H9 (cell line): ENCODE measurements around the gene PREX1. TPM values are rescaled to one million over a fixed set of nuclear protein-coding genes. Genes with fewer than 3 reads are reported as not detected.

Source experiments
- DNase-seq: peaks from one replicate; pipeline ENCODE4 v3.0.0-alpha.2; 2017
- H2AFZ ChIP-seq: one replicate; pipeline ENCODE4 v1.6.1; 2013; ENCODE audit warnings: mild to moderate bottlenecking, low read length, control low read depth, moderate library complexity
- H2AK5ac ChIP-seq: 2 replicates; pipeline ENCODE4 v1.6.1; 2013; ENCODE audit warnings: low read length, control low read depth, mixed read lengths; ENCODE audit not compliant: insufficient read length
- H2BK120ac ChIP-seq: one replicate; pipeline ENCODE4 v1.6.1; 2013; ENCODE audit warnings: low read depth, mild to moderate bottlenecking, low read length, control low read depth, inconsistent platforms; ENCODE audit not compliant: poor library complexity, severe bottlenecking
- H2BK12ac ChIP-seq: 2 replicates; pipeline ENCODE4 v1.6.1; 2013; ENCODE audit warnings: low read length, control low read depth, mixed read lengths, low read depth; ENCODE audit not compliant: insufficient read length
- H2BK15ac ChIP-seq: 2 replicates; pipeline ENCODE4 v1.6.1; 2013; ENCODE audit warnings: low read depth, low read length, control low read depth
- H2BK20ac ChIP-seq: one replicate; pipeline ENCODE4 v1.6.1; 2013; ENCODE audit warnings: low read depth, mild to moderate bottlenecking, low read length, control low read depth, inconsistent platforms; ENCODE audit not compliant: poor library complexity, severe bottlenecking
- H2BK5ac ChIP-seq: 2 replicates; pipeline ENCODE4 v1.6.1; 2013; ENCODE audit warnings: low read length, control low read depth, mixed read lengths; ENCODE audit not compliant: insufficient read length
- H3K14ac ChIP-seq: 2 replicates; pipeline ENCODE4 v1.6.1; 2013; ENCODE audit warnings: low read length, control low read depth; ENCODE audit not compliant: insufficient read depth
- H3K18ac ChIP-seq: 2 replicates; pipeline ENCODE4 v1.6.1; 2013; ENCODE audit warnings: low read depth, mild to moderate bottlenecking, mixed read lengths, low read length, control low read depth; ENCODE audit not compliant: insufficient read length
- H3K23ac ChIP-seq: 2 replicates; pipeline ENCODE4 v1.6.1; 2013; ENCODE audit warnings: low read length, control low read depth, mixed read lengths, low read depth; ENCODE audit not compliant: insufficient read length
- H3K23me2 ChIP-seq: 2 replicates; pipeline ENCODE4 v1.6.1; 2013; ENCODE audit warnings: low read depth, mild to moderate bottlenecking, mixed read lengths, low read length, control low read depth; ENCODE audit not compliant: insufficient read length, poor library complexity, severe bottlenecking
- H3K27ac ChIP-seq: 2 replicates; pipeline ENCODE4 v1.5.1; 2013; ENCODE audit warnings: low read length, control low read depth, mixed read lengths, low read depth; ENCODE audit not compliant: insufficient read length
- H3K27me3 ChIP-seq: 2 replicates; pipeline ENCODE4 v1.6.1; 2013; ENCODE audit warnings: low read length, control low read depth, inconsistent platforms; ENCODE audit not compliant: insufficient read depth
- H3K4ac ChIP-seq: 2 replicates; pipeline ENCODE4 v1.6.1; 2013; ENCODE audit warnings: low read depth, mild to moderate bottlenecking, control low read depth, inconsistent platforms, low read length, moderate library complexity
- H3K4me1 ChIP-seq: 2 replicates; pipeline ENCODE4 v1.6.1; 2013; ENCODE audit warnings: low read length, control low read depth, inconsistent platforms; ENCODE audit not compliant: insufficient read depth
- H3K4me2 ChIP-seq: 2 replicates; pipeline ENCODE4 v1.6.1; 2013; ENCODE audit warnings: low read length, control low read depth, mixed read lengths; ENCODE audit not compliant: insufficient read length, insufficient read depth
- H3K56ac ChIP-seq: 2 replicates; pipeline ENCODE4 v1.6.1; 2013; ENCODE audit warnings: low read depth, mild to moderate bottlenecking, mixed read lengths, low read length, control low read depth; ENCODE audit not compliant: insufficient read length
- H3K79me1 ChIP-seq: 2 replicates; pipeline ENCODE4 v1.6.1; 2013; ENCODE audit warnings: low read depth, mild to moderate bottlenecking, moderate library complexity, low read length, control low read depth, inconsistent platforms; ENCODE audit not compliant: insufficient read depth, poor library complexity, severe bottlenecking
- H3K79me2 ChIP-seq: 2 replicates; pipeline ENCODE4 v1.6.1; 2013; ENCODE audit warnings: low read length, control low read depth, inconsistent platforms; ENCODE audit not compliant: insufficient read depth
- H3K9ac ChIP-seq: 2 replicates; pipeline ENCODE4 v1.6.1; 2013; ENCODE audit warnings: low read length, control low read depth, mixed read lengths; ENCODE audit not compliant: insufficient read length; ENCODE audit errors: extremely low read depth
- H3K9me3 ChIP-seq: one replicate; pipeline ENCODE4 v1.6.1; 2013; ENCODE audit warnings: low read depth, low read length, inconsistent platforms; ENCODE audit not compliant: control insufficient read depth
- H3T11ph ChIP-seq: one replicate; pipeline ENCODE4 v1.6.1; 2013; ENCODE audit warnings: mild to moderate bottlenecking, low read length, control low read depth, inconsistent platforms
- H4K20me1 ChIP-seq: one replicate; pipeline ENCODE4 v1.6.1; 2013; ENCODE audit not compliant: control insufficient read depth, insufficient read length, insufficient read depth
- H4K5ac ChIP-seq: 2 replicates; pipeline ENCODE4 v1.6.1; 2013; ENCODE audit warnings: low read depth, mild to moderate bottlenecking, mixed read lengths, low read length, control low read depth; ENCODE audit not compliant: insufficient read length
- H4K8ac ChIP-seq: replicated peaks from 2 replicates; pipeline ENCODE4 v1.6.1; 2013; ENCODE audit warnings: low read length, control low read depth, mixed read lengths, low read depth; ENCODE audit not compliant: insufficient read length
- H4K91ac ChIP-seq: 2 replicates; pipeline ENCODE4 v1.6.1; 2013; ENCODE audit warnings: low read depth, mild to moderate bottlenecking, moderate library complexity, mixed read lengths, low read length, control low read depth; ENCODE audit not compliant: insufficient read length
- H3K27ac Mint-ChIP-seq, 3 experiments: 2 replicates in 2 of 3; 3 replicates in 1 of 3; pipeline ENCODE4 v1.8.0; 2020 to 2021; ENCODE audit warnings: mixed read lengths in 3 of 3, mild to moderate bottlenecking in 1 of 3, moderate library complexity in 1 of 3
- H3K27me3 Mint-ChIP-seq: 2 replicates; pipeline ENCODE4 v1.8.0; 2021; ENCODE audit warnings: low read depth, mild to moderate bottlenecking, moderate library complexity, mixed read lengths
- H3K36me3 Mint-ChIP-seq, 3 experiments: 2 replicates in 2 of 3; 3 replicates in 1 of 3; pipeline ENCODE4 v1.8.0; 2020 to 2021; ENCODE audit warnings: low read depth in 3 of 3, mixed read lengths in 3 of 3; ENCODE audit not compliant: insufficient read depth in 1 of 3
- H3K4me1 Mint-ChIP-seq, 2 experiments: 2 replicates each; pipeline ENCODE4 v1.8.0; 2020; ENCODE audit warnings: mixed read lengths in 2 of 2
- H3K4me3 Mint-ChIP-seq, 2 experiments: 2 replicates in 1 of 2; 3 replicates in 1 of 2; pipeline ENCODE4 v1.8.0; 2020 to 2021; ENCODE audit warnings: mild to moderate bottlenecking in 2 of 2, mixed read lengths in 2 of 2, moderate library complexity in 1 of 2
- H3K9me3 Mint-ChIP-seq, 2 experiments: 2 replicates in 1 of 2; 3 replicates in 1 of 2; pipeline ENCODE4 v1.8.0; 2020; ENCODE audit warnings: mild to moderate bottlenecking in 2 of 2, mixed read lengths in 2 of 2, moderate library complexity in 1 of 2
- WGBS: extraction: QIAGEN DNeasy Blood & Tissue Kit; methylation state at CpG from one replicate; pipeline ENCODE4 v1.1.7; 2013; ENCODE audit warnings: missing lambda C conversion rate, low lambda C conversion rate, mixed read lengths; ENCODE audit not compliant: insufficient read length; ENCODE audit errors: extremely low coverage; 5-methylcytosine and 5-hydroxymethylcytosine counted together
- total RNA-seq: library from RNA; stranded (reverse); gene quantifications from 2 replicates; pipeline ENCODE4 v1.2.1, GENCODE V29; 2021
- TF ChIP-seq, protein P1 (sequence below): fragments of 200-600 bp; sonication (generic); conservative IDR thresholded peaks from 3 replicates; pipeline ENCODE4 v1.8.0; 2021; ENCODE audit warnings: antibody characterized with exemption, mild to moderate bottlenecking

PREX1 gene
- total RNA-seq, 1 experiment from 2014 or later, result 6.6 TPM

DNA sequence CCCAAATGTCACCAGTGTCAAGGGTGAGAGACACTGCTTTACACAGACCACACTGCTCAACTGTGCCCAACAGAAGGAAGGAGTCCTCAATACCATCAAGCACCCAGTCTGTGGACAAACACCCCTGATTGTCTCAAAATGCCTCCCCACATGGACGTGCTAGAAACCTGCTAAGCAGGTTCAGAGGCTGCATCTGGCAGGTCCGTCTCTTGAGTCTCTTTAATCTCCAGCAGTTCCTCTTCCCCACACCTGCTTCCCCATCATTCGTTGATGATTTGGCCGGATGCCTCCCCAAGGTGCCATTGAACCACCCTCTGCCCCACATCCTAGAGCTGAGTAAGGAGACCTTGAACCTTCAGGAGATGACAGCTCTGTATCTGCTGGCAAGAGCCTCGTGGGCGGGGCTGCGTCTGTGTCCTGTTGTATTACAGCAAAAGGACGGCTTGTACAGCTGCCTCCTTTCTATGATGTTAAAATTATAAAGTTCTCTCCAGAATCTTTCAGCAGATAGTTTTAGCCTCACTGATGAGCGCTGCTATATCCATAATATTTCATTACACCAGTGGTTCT lies 179.2 kb downstream of the PREX1 start:
- Mint-ChIP-seq H3K27ac (peak overlapping the region in 1 of 3 experiments; percentile 20; a peak in 2 of 7 replicates), H3K4me1 (no peaks in the 10 kb centered on the region), H3K36me3 (peaks cover 6 to 13% (median 12%) of the 10 kb centered on the region in 3 experiments; a peak in 6 of 7 replicates), H3K4me3 (no peak overlapping the region), H3K27me3 (no peaks in the 10 kb centered on the region), H3K9me3 (no peaks in the 10 kb centered on the region)
- H3K4me1 ChIP-seq, result no peaks in the 10 kb centered on the region
- H3K14ac ChIP-seq, result no peak overlapping the region
- no peaks in the 10 kb centered on the region for H3K27me3 ChIP-seq
- H3K18ac ChIP-seq, result no peak overlapping the region
- no peaks in the 10 kb centered on the region for H3K79me2 ChIP-seq
- no peaks in the 10 kb centered on the region for H3K9me3 ChIP-seq
- WGBS, result no CpG with 5 or more reads among the region's 9 CpGs
- no peak overlapping the region for H3T11ph ChIP-seq
- no peak overlapping the region for H4K8ac ChIP-seq
- TF ChIP-seq, protein P1, sequence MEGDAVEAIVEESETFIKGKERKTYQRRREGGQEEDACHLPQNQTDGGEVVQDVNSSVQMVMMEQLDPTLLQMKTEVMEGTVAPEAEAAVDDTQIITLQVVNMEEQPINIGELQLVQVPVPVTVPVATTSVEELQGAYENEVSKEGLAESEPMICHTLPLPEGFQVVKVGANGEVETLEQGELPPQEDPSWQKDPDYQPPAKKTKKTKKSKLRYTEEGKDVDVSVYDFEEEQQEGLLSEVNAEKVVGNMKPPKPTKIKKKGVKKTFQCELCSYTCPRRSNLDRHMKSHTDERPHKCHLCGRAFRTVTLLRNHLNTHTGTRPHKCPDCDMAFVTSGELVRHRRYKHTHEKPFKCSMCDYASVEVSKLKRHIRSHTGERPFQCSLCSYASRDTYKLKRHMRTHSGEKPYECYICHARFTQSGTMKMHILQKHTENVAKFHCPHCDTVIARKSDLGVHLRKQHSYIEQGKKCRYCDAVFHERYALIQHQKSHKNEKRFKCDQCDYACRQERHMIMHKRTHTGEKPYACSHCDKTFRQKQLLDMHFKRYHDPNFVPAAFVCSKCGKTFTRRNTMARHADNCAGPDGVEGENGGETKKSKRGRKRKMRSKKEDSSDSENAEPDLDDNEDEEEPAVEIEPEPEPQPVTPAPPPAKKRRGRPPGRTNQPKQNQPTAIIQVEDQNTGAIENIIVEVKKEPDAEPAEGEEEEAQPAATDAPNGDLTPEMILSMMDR, result no peak
- no peaks in the 10 kb centered on the region for H3K79me1 ChIP-seq
- H4K20me1 ChIP-seq, result peaks cover 2% of the 10 kb centered on the region
- no peak overlapping the region for H4K91ac ChIP-seq
- H2BK120ac ChIP-seq, result no peak overlapping the region
- H2BK20ac ChIP-seq, result no peak overlapping the region
- H4K5ac ChIP-seq, result no peak overlapping the region
- H2AK5ac ChIP-seq, result no peak overlapping the region
- no peak overlapping the region for H2AFZ ChIP-seq
- no peak overlapping the region for H3K27ac ChIP-seq
- DNase-seq, result no peak
- no peak overlapping the region for H2BK5ac ChIP-seq
- H3K4ac ChIP-seq, result no peak overlapping the region
- H3K9ac ChIP-seq, result no peak overlapping the region
- no peak overlapping the region for H3K4me2 ChIP-seq
- H2BK12ac ChIP-seq, result no peak overlapping the region
- no peak overlapping the region for H2BK15ac ChIP-seq
- H3K56ac ChIP-seq, result no peak overlapping the region
- no peaks in the 10 kb centered on the region for H3K23me2 ChIP-seq
- H3K23ac ChIP-seq, result no peak overlapping the region
